Astrocyte (in vitro differentiated cells and primary cell): Measurements from ENCODE around the gene MECR.

Source experiments
- EZH2 ChIP-seq: IDR thresholded peaks from 2 replicates; pipeline ENCODE4 v1.6.1; 2012; ENCODE audit warnings: mild to moderate bottlenecking, low read length, inconsistent platforms; ENCODE audit not compliant: insufficient read depth
- TF ChIP-seq, protein P1 (sequence below): IDR thresholded peaks from 2 replicates; pipeline ENCODE4 v1.5.1; 2011; ENCODE audit warnings: low read depth, mild to moderate bottlenecking, inconsistent platforms, low read length, moderate library complexity; ENCODE audit not compliant: insufficient read depth

DNA sequence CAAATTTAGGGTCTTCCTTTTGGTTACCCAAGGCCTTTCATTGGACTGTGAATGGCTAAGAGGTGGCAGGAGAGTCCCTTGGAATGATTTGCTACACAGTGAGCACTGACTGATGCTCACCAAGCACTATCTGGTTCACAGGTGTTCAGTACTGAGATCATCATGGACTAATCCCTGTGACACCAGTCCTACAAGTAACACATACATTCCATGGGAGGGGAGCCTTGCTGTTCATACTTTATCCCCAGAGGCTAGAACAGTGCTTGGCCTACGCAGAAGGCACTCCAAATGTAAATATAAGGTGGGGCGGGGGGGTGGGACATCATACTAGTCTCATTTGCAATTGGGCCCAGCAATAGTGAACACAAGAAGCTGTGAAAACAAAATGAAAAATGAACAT is 86.6 kb downstream of the MECR start:
- TF ChIP-seq, protein P1, sequence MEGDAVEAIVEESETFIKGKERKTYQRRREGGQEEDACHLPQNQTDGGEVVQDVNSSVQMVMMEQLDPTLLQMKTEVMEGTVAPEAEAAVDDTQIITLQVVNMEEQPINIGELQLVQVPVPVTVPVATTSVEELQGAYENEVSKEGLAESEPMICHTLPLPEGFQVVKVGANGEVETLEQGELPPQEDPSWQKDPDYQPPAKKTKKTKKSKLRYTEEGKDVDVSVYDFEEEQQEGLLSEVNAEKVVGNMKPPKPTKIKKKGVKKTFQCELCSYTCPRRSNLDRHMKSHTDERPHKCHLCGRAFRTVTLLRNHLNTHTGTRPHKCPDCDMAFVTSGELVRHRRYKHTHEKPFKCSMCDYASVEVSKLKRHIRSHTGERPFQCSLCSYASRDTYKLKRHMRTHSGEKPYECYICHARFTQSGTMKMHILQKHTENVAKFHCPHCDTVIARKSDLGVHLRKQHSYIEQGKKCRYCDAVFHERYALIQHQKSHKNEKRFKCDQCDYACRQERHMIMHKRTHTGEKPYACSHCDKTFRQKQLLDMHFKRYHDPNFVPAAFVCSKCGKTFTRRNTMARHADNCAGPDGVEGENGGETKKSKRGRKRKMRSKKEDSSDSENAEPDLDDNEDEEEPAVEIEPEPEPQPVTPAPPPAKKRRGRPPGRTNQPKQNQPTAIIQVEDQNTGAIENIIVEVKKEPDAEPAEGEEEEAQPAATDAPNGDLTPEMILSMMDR = no peak
- TF ChIP-seq EZH2 = no peak
